ENCODE data around the gene PLAGL1.
"Not testable (repeated sequence)": the region's sequence is repeated elsewhere in the genome, so short reads cannot be mapped to it uniquely, and the experiment has no call there.

Gene PLAGL1

GRCh38 chr6:144017166-144018094 is 9.4 kb upstream of the PLAGL1 start:
- TF ChIP-seq CTCF (IDR thresholded peaks at IDR 0.05; ENCODE audit: low read depth, low read length): no peak
- no peak for TF ChIP-seq EZH2phosphoT487 (IDR thresholded peaks at IDR 0.05; ENCODE audit: low read depth)
- Histone ChIP-seq H3K4me3 (ENCODE audit: low read length) (no peak overlapping the region), H3K36me3 (replicated peaks; ENCODE audit: low read depth, low read length) (no peaks in the 10 kb centered on the region)

GRCh38 chr6:144013486-144013909 is 5.4 kb upstream of the PLAGL1 start:
- Histone ChIP-seq H3K4me3 (ENCODE audit: low read length) (no peak overlapping the region), H2AFZ (ENCODE audit: low read depth, low read length) (no peak overlapping the region), H3K36me3 (replicated peaks; ENCODE audit: low read depth, low read length) (no peaks in the 10 kb centered on the region), H3K9ac (ENCODE audit: low read length) (no peak overlapping the region), H3K27me3 (ENCODE audit: low read depth, low read length) (no peaks in the 10 kb centered on the region), H4K20me1 (ENCODE audit: insufficient read depth, low read length) (no peaks in the 10 kb centered on the region), H3K9me3 (ENCODE audit: insufficient read depth, low read length) (no peaks in the 10 kb centered on the region), H3K4me1 (ENCODE audit: low read length) (peaks cover 15% of the 10 kb centered on the region), H3K79me2 (ENCODE audit: low read length) (no peaks in the 10 kb centered on the region), H3K4me2 (ENCODE audit: low read length) (no peak overlapping the region), H3K27ac (ENCODE audit: low read length) (no peak overlapping the region)
- no peak for TF ChIP-seq EZH2phosphoT487 (IDR thresholded peaks at IDR 0.05; ENCODE audit: low read depth)
- TF ChIP-seq CTCF (IDR thresholded peaks at IDR 0.05; ENCODE audit: low read depth, low read length): peak; percentile 82

More at GRCh38 chr6:144017166-144018094, 9.4 kb upstream of the PLAGL1 start:
- Histone ChIP-seq H3K9me3 (ENCODE audit: insufficient read depth, low read length) (no peaks in the 10 kb centered on the region), H3K9ac (ENCODE audit: low read length) (no peak overlapping the region), H3K27ac (ENCODE audit: low read length) (no peak overlapping the region), H3K4me2 (ENCODE audit: low read length) (peak overlapping the region; percentile 12; the same call in 1 of the 2 replicates), H2AFZ (ENCODE audit: low read depth, low read length) (no peak overlapping the region), H3K27me3 (ENCODE audit: low read depth, low read length) (no peaks in the 10 kb centered on the region), H3K4me1 (ENCODE audit: low read length) (peaks cover 10% of the 10 kb centered on the region), H4K20me1 (ENCODE audit: insufficient read depth, low read length) (no peaks in the 10 kb centered on the region), H3K79me2 (ENCODE audit: low read length) (no peaks in the 10 kb centered on the region)

GRCh38 chr6:144012534-144012933 is 4.5 kb upstream of the PLAGL1 start:
- Histone ChIP-seq H4K20me1 (ENCODE audit: insufficient read depth, low read length) (no peaks in the 10 kb centered on the region), H3K27ac (ENCODE audit: low read length) (no peak overlapping the region), H3K27me3 (ENCODE audit: low read depth, low read length) (no peaks in the 10 kb centered on the region), H3K4me1 (ENCODE audit: low read length) (peaks cover 15% of the 10 kb centered on the region), H3K9ac (ENCODE audit: low read length) (no peak overlapping the region), H3K4me3 (ENCODE audit: low read length) (no peak overlapping the region), H3K79me2 (ENCODE audit: low read length) (no peaks in the 10 kb centered on the region), H3K9me3 (ENCODE audit: insufficient read depth, low read length) (no peaks in the 10 kb centered on the region), H3K4me2 (ENCODE audit: low read length) (no peak overlapping the region), H3K36me3 (replicated peaks; ENCODE audit: low read depth, low read length) (no peaks in the 10 kb centered on the region), H2AFZ (ENCODE audit: low read depth, low read length) (no peak overlapping the region)
- TF ChIP-seq EZH2phosphoT487 (IDR thresholded peaks at IDR 0.05; ENCODE audit: low read depth): no peak
- TF ChIP-seq CTCF (IDR thresholded peaks at IDR 0.05; ENCODE audit: low read depth, low read length): no peak

- H3K4me2 ChIP-seq (ENCODE audit: low read length); H2AFZ ChIP-seq (ENCODE audit: low read depth, low read length); H3K36me3 ChIP-seq (replicated peaks; ENCODE audit: low read depth, low read length); H3K9me3 ChIP-seq (ENCODE audit: insufficient read depth, low read length); H3K4me3 ChIP-seq (ENCODE audit: low read length); H3K27ac ChIP-seq (ENCODE audit: low read length); H3K27me3 ChIP-seq (ENCODE audit: low read depth, low read length); H3K9ac ChIP-seq (ENCODE audit: low read length); H3K79me2 ChIP-seq (ENCODE audit: low read length); H4K20me1 ChIP-seq (ENCODE audit: insufficient read depth, low read length): not testable (repeated sequence)
- H3K4me1 ChIP-seq (ENCODE audit: low read length): peaks cover 14% of the 10 kb centered on the region
Measured at GRCh38 chr6:144009628-144010027, 1.6 kb upstream of the PLAGL1 start.

Measured in OCI-LY3 (cell line).